Activated naive CD8-positive, alpha-beta T cell treated with anti-CD3 and anti-CD28 coated beads, Interleukin-2, amount 50 U/mL, for 24 hours (primary cell): ENCODE data around the gene WLS.

Experiments used
- ATAC-seq: fragments of 150-1000 bp; cut with Tn5 transposase; one replicate; pipeline ENCODE4 v1.10.0; 2021
- DNase-seq: peaks from one replicate; pipeline ENCODE4 v3.0.0; 2021
- H3K27ac Mint-ChIP-seq: one replicate; pipeline ENCODE4 v1.8.0; 2021; ENCODE audit warnings: mild to moderate bottlenecking, mixed read lengths
- H3K27me3 Mint-ChIP-seq: one replicate; pipeline ENCODE4 v1.8.0; 2021; ENCODE audit warnings: mixed read lengths
- H3K36me3 Mint-ChIP-seq: one replicate; pipeline ENCODE4 v1.8.0; 2021; ENCODE audit warnings: low read depth, mixed read lengths
- H3K4me1 Mint-ChIP-seq: one replicate; pipeline ENCODE4 v1.8.0; 2021; ENCODE audit warnings: mixed read lengths
- H3K4me3 Mint-ChIP-seq: one replicate; pipeline ENCODE4 v1.8.0; 2021; ENCODE audit warnings: mild to moderate bottlenecking, moderate library complexity, mixed read lengths
- H3K9me3 Mint-ChIP-seq: one replicate; pipeline ENCODE4 v1.8.0; 2021; ENCODE audit warnings: mixed read lengths

The WLS gene

GRCh38 chr1:68131261-68131660 is 101.1 kb downstream of the WLS start:
- no peaks in the 10 kb centered on the region for H3K4me1 Mint-ChIP-seq
- no peaks in the 10 kb centered on the region for H3K36me3 Mint-ChIP-seq
- no peaks in the 10 kb centered on the region for H3K27me3 Mint-ChIP-seq
- H3K9me3 Mint-ChIP-seq, result no peaks in the 10 kb centered on the region
- H3K4me3 Mint-ChIP-seq, result no peak overlapping the region
- ATAC-seq (no peak), DNase-seq (no peak)
- H3K27ac Mint-ChIP-seq, result no peak overlapping the region

GRCh38 chr1:68129536-68130250 is 102.6 kb downstream of the WLS start:
- Mint-ChIP-seq H3K9me3 (no peaks in the 10 kb centered on the region), H3K36me3 (no peaks in the 10 kb centered on the region), H3K4me1 (no peaks in the 10 kb centered on the region), H3K4me3 (no peak overlapping the region), H3K27me3 (no peaks in the 10 kb centered on the region), H3K27ac (no peak overlapping the region)
- DNase-seq (no peak), ATAC-seq (no peak)

- no peak for DNase-seq
- Mint-ChIP-seq H3K27me3 (no peaks in the 10 kb centered on the region), H3K9me3 (no peaks in the 10 kb centered on the region), H3K4me3 (no peak overlapping the region), H3K27ac (no peak overlapping the region), H3K36me3 (no peaks in the 10 kb centered on the region), H3K4me1 (no peaks in the 10 kb centered on the region)
- no peak for ATAC-seq
Observed at GRCh38 chr1:68128820-68129219, 103.5 kb downstream of the WLS start.

GRCh38 chr1:68128157-68128556 is 104.2 kb downstream of the WLS start:
- Mint-ChIP-seq H3K27me3 (no peaks in the 10 kb centered on the region), H3K9me3 (no peaks in the 10 kb centered on the region), H3K4me3 (no peak overlapping the region), H3K27ac (no peak overlapping the region), H3K36me3 (no peaks in the 10 kb centered on the region), H3K4me1 (no peaks in the 10 kb centered on the region)
- no peak for DNase-seq
- no peak for ATAC-seq

GRCh38 chr1:68121536-68121935 is 110.8 kb downstream of the WLS start:
- no peaks in the 10 kb centered on the region for H3K27me3 Mint-ChIP-seq
- H3K4me1 Mint-ChIP-seq, result no peaks in the 10 kb centered on the region
- DNase-seq (no peak), ATAC-seq (no peak)
- no peaks in the 10 kb centered on the region for H3K9me3 Mint-ChIP-seq
- no peaks in the 10 kb centered on the region for H3K36me3 Mint-ChIP-seq
- H3K27ac Mint-ChIP-seq, result no peak overlapping the region
- H3K4me3 Mint-ChIP-seq, result no peak overlapping the region

- H3K4me3 Mint-ChIP-seq, result no peak overlapping the region
- ATAC-seq, result no peak
Observed at GRCh38 chr1:68120136-68120791, 112.1 kb downstream of the WLS start.

GRCh38 chr1:68119445-68119844 is 112.9 kb downstream of the WLS start:
- no peak for DNase-seq
- Mint-ChIP-seq H3K36me3 (no peaks in the 10 kb centered on the region), H3K4me3 (no peak overlapping the region), H3K9me3 (no peaks in the 10 kb centered on the region), H3K27ac (no peak overlapping the region), H3K4me1 (no peaks in the 10 kb centered on the region), H3K27me3 (no peaks in the 10 kb centered on the region)
- ATAC-seq, result no peak

More at GRCh38 chr1:68120136-68120791, 112.1 kb downstream of the WLS start:
- no peaks in the 10 kb centered on the region for H3K4me1 Mint-ChIP-seq
- H3K9me3 Mint-ChIP-seq, result no peaks in the 10 kb centered on the region
- peak; percentile 40 for DNase-seq
- no peak overlapping the region for H3K27ac Mint-ChIP-seq
- H3K36me3 Mint-ChIP-seq, result no peaks in the 10 kb centered on the region
- H3K27me3 Mint-ChIP-seq, result no peaks in the 10 kb centered on the region

GRCh38 chr1:68117416-68117815 is 114.9 kb downstream of the WLS start:
- H3K27ac Mint-ChIP-seq, result no peak overlapping the region
- ATAC-seq (no peak), DNase-seq (no peak)
- H3K4me1 Mint-ChIP-seq, result no peaks in the 10 kb centered on the region
- H3K36me3 Mint-ChIP-seq, result no peaks in the 10 kb centered on the region
- no peak overlapping the region for H3K4me3 Mint-ChIP-seq
- no peaks in the 10 kb centered on the region for H3K9me3 Mint-ChIP-seq
- peaks cover 1% of the 10 kb centered on the region for H3K27me3 Mint-ChIP-seq

GRCh38 chr1:68116643-68117235 is 115.6 kb downstream of the WLS start:
- Mint-ChIP-seq H3K36me3 (no peaks in the 10 kb centered on the region), H3K4me1 (no peaks in the 10 kb centered on the region), H3K4me3 (peak overlapping the region; percentile 3), H3K27ac (no peak overlapping the region), H3K9me3 (no peaks in the 10 kb centered on the region), H3K27me3 (peaks cover 2% of the 10 kb centered on the region)
- DNase-seq (peak; percentile 44), ATAC-seq (no peak)

GRCh38 chr1:68115308-68115707 is 117.0 kb downstream of the WLS start:
- DNase-seq (no peak), ATAC-seq (no peak)
- Mint-ChIP-seq H3K9me3 (no peaks in the 10 kb centered on the region), H3K36me3 (no peaks in the 10 kb centered on the region), H3K4me3 (no peak overlapping the region), H3K27me3 (peaks cover 2% of the 10 kb centered on the region), H3K27ac (no peak overlapping the region), H3K4me1 (no peaks in the 10 kb centered on the region)

GRCh38 chr1:68113966-68114365 is 118.4 kb downstream of the WLS start:
- Mint-ChIP-seq H3K4me1 (no peaks in the 10 kb centered on the region), H3K27ac (no peak overlapping the region), H3K27me3 (peaks cover 2% of the 10 kb centered on the region), H3K36me3 (no peaks in the 10 kb centered on the region), H3K9me3 (no peaks in the 10 kb centered on the region), H3K4me3 (no peak overlapping the region)
- ATAC-seq, result no peak
- DNase-seq, result no peak

GRCh38 chr1:68112835-68113243 is 119.5 kb downstream of the WLS start:
- no peaks in the 10 kb centered on the region for H3K36me3 Mint-ChIP-seq
- no peak for DNase-seq
- no peaks in the 10 kb centered on the region for H3K9me3 Mint-ChIP-seq
- H3K27ac Mint-ChIP-seq, result no peak overlapping the region
- H3K4me1 Mint-ChIP-seq, result no peaks in the 10 kb centered on the region
- H3K27me3 Mint-ChIP-seq, result peaks cover 5% of the 10 kb centered on the region
- no peak overlapping the region for H3K4me3 Mint-ChIP-seq
- no peak for ATAC-seq

GRCh38 chr1:68111519-68112436 is 120.5 kb downstream of the WLS start:
- Mint-ChIP-seq H3K9me3 (no peaks in the 10 kb centered on the region), H3K4me3 (no peak overlapping the region), H3K27ac (no peak overlapping the region), H3K4me1 (no peaks in the 10 kb centered on the region), H3K36me3 (no peaks in the 10 kb centered on the region), H3K27me3 (peaks cover 5% of the 10 kb centered on the region)
- peak; percentile 46 for ATAC-seq
- DNase-seq, result no peak

GRCh38 chr1:68107771-68108170 is 124.6 kb downstream of the WLS start:
- H3K4me1 Mint-ChIP-seq, result no peaks in the 10 kb centered on the region
- H3K36me3 Mint-ChIP-seq, result no peaks in the 10 kb centered on the region
- ATAC-seq (no peak), DNase-seq (no peak)
- no peak overlapping the region for H3K4me3 Mint-ChIP-seq
- H3K9me3 Mint-ChIP-seq, result no peaks in the 10 kb centered on the region
- no peak overlapping the region for H3K27ac Mint-ChIP-seq
- H3K27me3 Mint-ChIP-seq, result peaks cover 7% of the 10 kb centered on the region
